ENCODE results near the gene INS. TPM values are rescaled to one million over a fixed set of nuclear protein-coding genes. Genes with fewer than 3 reads are reported as not detected.

Gene INS
- total RNA-seq, 2 experiments from 2014 or later: not detected

DNA sequence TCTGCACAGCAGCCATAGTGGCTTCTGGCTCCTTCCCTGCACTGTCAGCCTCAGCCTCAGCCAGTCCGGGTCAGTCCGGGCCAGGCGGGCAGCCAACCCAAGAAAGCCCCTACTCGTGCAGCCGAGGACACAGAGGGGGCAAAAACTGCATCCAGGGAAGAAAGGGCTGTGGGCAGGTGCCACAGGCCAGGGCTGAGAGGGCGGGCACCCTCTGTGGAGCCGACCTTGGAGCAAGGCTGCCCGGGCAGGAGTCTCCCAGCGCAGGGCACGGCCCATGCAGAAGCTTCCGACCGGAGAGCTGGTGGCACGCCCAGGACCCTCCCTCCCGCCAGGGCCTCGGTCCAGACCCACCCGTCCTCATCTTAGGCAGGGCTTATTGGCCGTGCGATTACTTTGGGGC is 21.1 kb upstream of the INS start:
- intact Hi-C loops (cut with DNase I, micrococcal nuclease): no loop called here
- H3K27ac ChIP-seq (ENCODE audit: low read depth in 1 of 2, low read length in 2 of 2): no peak overlapping the region
- no peaks in the 10 kb centered on the region for H3K9me3 Mint-ChIP-seq
- no peaks in the 10 kb centered on the region for H3K36me3 ChIP-seq (ENCODE audit: insufficient read depth, low read length)
- ChIA-PET POLR2A (no interaction called here), CTCF (no interaction called here)
- peaks cover 4% of the 10 kb centered on the region for H3K4me1 ChIP-seq (ENCODE audit: insufficient read depth, low read length)
- no peak overlapping the region for H3K27ac Mint-ChIP-seq
- H3K4me3 ChIP-seq (ENCODE audit: low read length): no peak overlapping the region
- H3K4me1 Mint-ChIP-seq (ENCODE audit: low read depth): no peaks in the 10 kb centered on the region
- TF ChIP-seq, protein P1, sequence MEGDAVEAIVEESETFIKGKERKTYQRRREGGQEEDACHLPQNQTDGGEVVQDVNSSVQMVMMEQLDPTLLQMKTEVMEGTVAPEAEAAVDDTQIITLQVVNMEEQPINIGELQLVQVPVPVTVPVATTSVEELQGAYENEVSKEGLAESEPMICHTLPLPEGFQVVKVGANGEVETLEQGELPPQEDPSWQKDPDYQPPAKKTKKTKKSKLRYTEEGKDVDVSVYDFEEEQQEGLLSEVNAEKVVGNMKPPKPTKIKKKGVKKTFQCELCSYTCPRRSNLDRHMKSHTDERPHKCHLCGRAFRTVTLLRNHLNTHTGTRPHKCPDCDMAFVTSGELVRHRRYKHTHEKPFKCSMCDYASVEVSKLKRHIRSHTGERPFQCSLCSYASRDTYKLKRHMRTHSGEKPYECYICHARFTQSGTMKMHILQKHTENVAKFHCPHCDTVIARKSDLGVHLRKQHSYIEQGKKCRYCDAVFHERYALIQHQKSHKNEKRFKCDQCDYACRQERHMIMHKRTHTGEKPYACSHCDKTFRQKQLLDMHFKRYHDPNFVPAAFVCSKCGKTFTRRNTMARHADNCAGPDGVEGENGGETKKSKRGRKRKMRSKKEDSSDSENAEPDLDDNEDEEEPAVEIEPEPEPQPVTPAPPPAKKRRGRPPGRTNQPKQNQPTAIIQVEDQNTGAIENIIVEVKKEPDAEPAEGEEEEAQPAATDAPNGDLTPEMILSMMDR (IDR thresholded peaks at IDR 0.05): no peak
- H3K36me3 Mint-ChIP-seq (ENCODE audit: low read depth): no peaks in the 10 kb centered on the region
- DNase-seq: no peak
- no peaks in the 10 kb centered on the region for H3K9me3 ChIP-seq (ENCODE audit: control insufficient read depth in 1 of 2, insufficient read depth in 1 of 2, low read length in 2 of 2)
- H3K27me3 Mint-ChIP-seq: peaks cover 9% of the 10 kb centered on the region
- no peak overlapping the region for H3K4me3 Mint-ChIP-seq
- peaks cover 3 to 5% of the 10 kb centered on the region in 2 experiments for H3K27me3 ChIP-seq (ENCODE audit: control insufficient read depth in 1 of 2, insufficient read depth in 2 of 2, low read length in 2 of 2)
- no peak for ATAC-seq (ENCODE audit: poor library complexity)

DNA sequence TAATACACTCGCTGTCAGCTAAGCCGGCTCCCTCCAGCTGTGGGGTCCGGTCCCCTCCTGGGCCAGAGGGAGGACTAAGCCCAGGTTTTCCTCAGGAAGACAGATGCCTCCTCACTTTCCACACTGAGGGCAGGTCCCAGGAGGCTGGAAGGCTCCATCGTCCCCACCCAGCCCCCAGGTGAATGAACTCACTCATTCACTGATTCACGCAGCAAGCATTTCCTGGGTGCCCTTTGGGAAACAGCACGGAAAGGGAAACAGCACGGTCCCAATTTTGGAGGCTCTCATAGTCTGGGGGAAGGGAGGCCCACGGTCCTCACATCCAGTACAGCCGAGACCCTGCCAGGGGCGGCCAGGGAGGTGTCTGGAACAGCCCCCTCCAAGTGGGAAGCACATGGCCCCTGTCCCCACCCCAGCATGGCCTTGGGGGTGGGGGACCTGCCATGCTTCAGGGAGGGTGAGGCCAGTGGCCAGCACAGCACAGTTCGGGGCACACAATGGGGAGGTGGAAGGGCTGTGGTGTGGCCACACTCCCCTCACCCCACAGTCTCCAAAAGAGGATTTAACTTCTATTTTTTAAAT is 19.9 kb upstream of the INS start:
- H3K27ac Mint-ChIP-seq: no peak overlapping the region
- no peaks in the 10 kb centered on the region for H3K36me3 Mint-ChIP-seq (ENCODE audit: low read depth)
- no peaks in the 10 kb centered on the region for H3K4me1 Mint-ChIP-seq (ENCODE audit: low read depth)
- peaks cover 9% of the 10 kb centered on the region for H3K27me3 Mint-ChIP-seq
- CTCF ChIA-PET: no interaction called here
- H3K4me1 ChIP-seq (ENCODE audit: insufficient read depth, low read length): no peaks in the 10 kb centered on the region
- POLR2A ChIA-PET: no interaction called here
- no peaks in the 10 kb centered on the region for H3K9me3 Mint-ChIP-seq
- H3K36me3 ChIP-seq (ENCODE audit: insufficient read depth, low read length): no peaks in the 10 kb centered on the region
- no peak for ATAC-seq (ENCODE audit: poor library complexity)
- H3K9me3 ChIP-seq (ENCODE audit: control insufficient read depth in 1 of 2, insufficient read depth in 1 of 2, low read length in 2 of 2): peaks cover 0 to 2% of the 10 kb centered on the region in 2 experiments
- no peak overlapping the region for H3K4me3 Mint-ChIP-seq
- intact Hi-C loops (cut with DNase I, micrococcal nuclease): no loop called here
- peaks cover 0 to 3% of the 10 kb centered on the region in 2 experiments for H3K27me3 ChIP-seq (ENCODE audit: control insufficient read depth in 1 of 2, insufficient read depth in 2 of 2, low read length in 2 of 2)
- no peak for DNase-seq
- H3K27ac ChIP-seq (ENCODE audit: low read depth in 1 of 2, low read length in 2 of 2): no peak overlapping the region
- no peak overlapping the region for H3K4me3 ChIP-seq (ENCODE audit: low read length)
- TF ChIP-seq, protein P1 (IDR thresholded peaks at IDR 0.05): no peak

DNA sequence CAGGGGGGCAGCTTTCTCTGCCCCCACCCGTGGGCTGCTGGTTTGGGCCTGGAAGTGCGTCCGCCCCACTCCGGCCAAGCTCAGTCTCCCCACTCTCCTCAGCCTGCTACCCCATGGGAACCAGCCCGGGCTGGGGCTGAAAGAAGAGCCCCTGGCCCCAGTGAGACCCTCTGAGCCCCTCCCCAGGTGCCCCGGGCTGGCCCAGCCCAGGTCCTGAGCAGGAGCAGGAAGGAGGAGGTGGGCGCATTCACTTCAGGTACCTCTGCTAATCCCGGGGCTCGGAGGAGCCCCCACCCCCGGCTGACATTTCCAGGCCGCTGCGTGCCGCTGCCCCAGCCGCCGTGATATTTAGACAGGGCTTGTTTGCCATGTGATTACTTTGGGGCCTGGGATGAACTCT is 19.3 kb upstream of the INS start:
- Mint-ChIP-seq H3K4me3 (no peak overlapping the region), H3K27me3 (peaks cover 9% of the 10 kb centered on the region), H3K27ac (no peak overlapping the region), H3K36me3 (ENCODE audit: low read depth) (no peaks in the 10 kb centered on the region), H3K4me1 (ENCODE audit: low read depth) (no peaks in the 10 kb centered on the region), H3K9me3 (no peaks in the 10 kb centered on the region)
- DNase-seq (no peak), ATAC-seq (ENCODE audit: poor library complexity) (no peak)
- POLR2A ChIA-PET: no interaction called here
- Histone ChIP-seq H3K27ac (ENCODE audit: low read depth in 1 of 2, low read length in 2 of 2) (no peak overlapping the region), H3K27me3 (ENCODE audit: control insufficient read depth in 1 of 2, insufficient read depth in 2 of 2, low read length in 2 of 2) (no peaks in the 10 kb centered on the region), H3K4me3 (ENCODE audit: low read length) (no peak overlapping the region), H3K9me3 (ENCODE audit: control insufficient read depth in 1 of 2, insufficient read depth in 1 of 2, low read length in 2 of 2) (peaks cover 0 to 4% of the 10 kb centered on the region in 2 experiments), H3K4me1 (ENCODE audit: insufficient read depth, low read length) (no peaks in the 10 kb centered on the region), H3K36me3 (ENCODE audit: insufficient read depth, low read length) (no peaks in the 10 kb centered on the region)
- TF ChIP-seq, protein P1 (IDR thresholded peaks at IDR 0.05): no peak
- intact Hi-C loops (cut with DNase I, micrococcal nuclease): no loop called here
- CTCF ChIA-PET: no interaction called here
